Loucy (cell line): ENCODE measurements around the gene ARHGAP15.

Experiments
- CTCF ChIP-seq: fragments of 200-600 bp; sonication (generic); conservative IDR thresholded peaks from 2 replicates; pipeline ENCODE4 v1.5.1; 2014; ENCODE audit warnings: mild to moderate bottlenecking, antibody characterized with exemption, low read length
- EZH2phosphoT487 ChIP-seq: fragments of 200-600 bp; IDR thresholded peaks from 2 replicates; pipeline ENCODE4 v1.6.1; 2018; ENCODE audit warnings: antibody characterized with exemption, mild to moderate bottlenecking, moderate library complexity, borderline replicate concordance

GRCh38 chr2:143146366-143146765 lies 17.1 kb downstream of the ARHGAP15 start:
- no peak for TF ChIP-seq CTCF
- TF ChIP-seq EZH2phosphoT487, result no peak
